ENCODE measurements around the gene NBEAL1.
"Not testable (repeated sequence)": the region's sequence is repeated elsewhere in the genome, so short reads cannot be mapped to it uniquely, and the experiment has no call there.

The NBEAL1 gene

DNA sequence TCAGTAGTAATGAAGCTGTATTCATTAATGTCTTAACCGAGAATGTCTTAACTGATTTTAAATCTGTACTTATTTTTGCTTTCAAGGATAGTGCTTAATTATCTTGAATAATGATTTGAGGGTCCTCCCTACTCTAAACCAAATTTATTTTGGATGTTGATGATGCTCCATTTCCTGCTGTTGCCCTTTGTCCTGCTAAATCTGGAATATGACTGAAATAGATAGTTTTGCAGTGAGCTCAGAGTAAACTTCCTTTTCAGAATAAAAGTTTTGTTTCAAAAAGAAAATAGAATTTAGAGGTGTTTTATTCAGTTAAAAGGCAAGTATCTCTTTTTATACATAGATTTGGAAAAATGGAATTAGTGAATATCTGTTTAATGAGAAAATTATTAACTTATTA is 8.1 kb downstream of the NBEAL1 start:
- TF ChIP-seq POLR2A (IDR thresholded peaks at IDR 0.05; ENCODE audit: low read length) (no peak), GATA1 (IDR thresholded peaks at IDR 0.05; ENCODE audit: low read depth, low read length) (no peak)

DNA sequence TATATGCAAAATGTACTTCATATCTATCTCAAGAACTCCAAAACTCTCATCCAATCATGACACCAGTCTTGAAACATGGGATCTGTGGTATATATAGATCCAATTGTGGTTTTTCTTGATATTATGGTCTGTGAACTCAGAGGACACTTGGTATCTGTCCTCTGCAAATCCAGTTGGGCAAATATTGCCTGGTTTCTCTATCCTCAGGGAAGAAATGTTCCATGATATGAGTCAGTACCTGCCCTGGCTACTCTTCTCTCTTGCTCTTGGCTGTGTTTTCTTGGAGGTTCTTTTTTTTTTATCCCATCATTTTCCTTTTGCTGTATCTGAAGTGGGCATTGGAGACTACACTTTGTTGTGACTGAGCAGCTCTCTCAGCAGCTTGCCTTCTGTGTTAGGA is 10.9 kb downstream of the NBEAL1 start:
- TF ChIP-seq GATA1 (IDR thresholded peaks at IDR 0.05; ENCODE audit: low read depth, low read length) (no peak), POLR2A (IDR thresholded peaks at IDR 0.05; ENCODE audit: low read length) (no peak)
- DNase-seq = no peak

More for the DNA sequence above, 8.1 kb downstream of the NBEAL1 start:
- no peak for DNase-seq

DNA sequence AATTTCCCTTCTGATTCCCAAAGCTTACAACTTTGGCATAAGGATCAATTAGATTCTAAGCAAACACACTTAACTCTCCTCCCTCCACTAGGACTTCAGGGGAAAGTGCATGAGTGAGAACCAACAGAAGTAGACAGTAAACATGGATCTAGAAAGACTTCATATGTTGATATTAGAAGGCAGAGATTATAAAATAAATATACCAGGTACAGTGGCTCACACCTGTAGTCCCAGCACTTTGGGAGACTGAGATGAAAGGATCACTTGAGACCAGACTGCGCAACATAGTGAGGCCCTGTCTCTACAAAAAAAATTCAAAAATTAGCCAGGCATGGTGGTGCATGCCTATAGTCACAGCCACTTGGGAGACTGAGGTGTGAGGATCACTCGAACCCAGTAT is 15.9 kb downstream of the NBEAL1 start:
- no peak for DNase-seq

DNA sequence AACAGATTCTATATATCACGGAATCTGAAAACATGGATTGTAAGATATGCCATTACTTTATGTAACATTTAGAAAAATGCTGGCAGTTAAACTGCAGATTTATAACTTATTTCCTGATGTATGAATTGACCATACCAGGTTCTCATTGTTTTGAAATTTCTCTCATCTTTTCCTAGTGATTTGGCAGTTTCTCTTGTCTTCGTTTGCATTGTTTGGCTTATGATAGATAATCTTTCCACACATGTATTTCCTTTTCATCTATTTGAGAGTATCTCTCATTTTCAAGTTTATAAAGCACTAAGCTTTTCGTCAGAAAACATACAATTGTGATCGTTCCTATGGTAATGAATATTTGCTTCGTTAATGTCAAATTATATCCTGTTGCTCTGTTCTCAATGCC is 16.3 kb downstream of the NBEAL1 start:
- no peak for DNase-seq
- TF ChIP-seq POLR2A (IDR thresholded peaks at IDR 0.05; ENCODE audit: low read length) = no peak
- no peak for TF ChIP-seq GATA1 (IDR thresholded peaks at IDR 0.05; ENCODE audit: low read depth, low read length)

More for the DNA sequence above, 15.9 kb downstream of the NBEAL1 start:
- no peak for TF ChIP-seq GATA1 (IDR thresholded peaks at IDR 0.05; ENCODE audit: low read depth, low read length)
- no peak for TF ChIP-seq POLR2A (IDR thresholded peaks at IDR 0.05; ENCODE audit: low read length)

DNA sequence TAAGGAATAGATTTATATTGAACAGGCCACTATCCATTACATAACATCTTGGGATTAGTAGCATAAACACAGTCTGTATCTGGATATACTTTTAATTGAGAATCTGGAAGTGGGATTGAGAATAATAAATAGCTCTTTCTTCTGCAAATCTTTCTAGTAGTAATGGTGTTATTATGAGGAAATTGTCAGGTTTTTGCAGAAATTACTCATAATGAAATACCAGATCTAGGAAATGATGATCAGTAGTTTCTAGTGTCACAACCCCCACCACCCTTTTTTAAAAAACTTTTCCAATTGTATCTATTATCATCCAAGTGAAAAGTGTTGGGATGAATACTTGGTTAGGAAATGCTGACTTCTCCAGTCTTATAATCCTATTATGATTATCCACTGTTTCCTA is 18.7 kb downstream of the NBEAL1 start:
- TF ChIP-seq GATA1 (IDR thresholded peaks at IDR 0.05; ENCODE audit: low read depth, low read length) (no peak), POLR2A (IDR thresholded peaks at IDR 0.05; ENCODE audit: low read length) (no peak)
- DNase-seq = no peak

DNA sequence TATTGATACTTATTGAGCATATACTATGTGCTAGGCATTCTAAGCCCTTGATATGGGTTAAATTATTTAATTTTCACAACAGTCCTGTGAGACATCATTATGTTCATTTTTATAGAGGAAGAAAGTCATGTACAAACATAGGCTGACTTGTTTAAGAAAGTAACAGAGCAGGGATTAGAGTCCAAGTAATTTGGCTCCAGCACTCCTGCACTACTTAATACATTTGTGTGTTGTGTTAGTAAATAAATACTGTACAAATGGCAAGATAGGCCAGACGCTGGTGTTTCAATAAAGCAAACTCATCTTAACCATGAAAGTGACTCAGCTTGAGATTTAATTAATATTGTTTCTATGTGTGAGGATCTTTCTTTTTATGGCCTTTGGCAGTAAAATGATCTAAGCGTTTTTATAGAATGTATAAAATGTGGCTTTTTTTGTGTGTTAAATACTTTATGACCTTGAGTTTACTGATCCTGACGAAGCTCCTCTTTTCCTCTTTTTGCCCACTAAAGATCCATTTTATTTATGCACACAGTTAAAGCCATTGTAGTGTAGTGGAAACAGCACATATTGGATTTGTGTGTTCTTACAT is 21.3 kb downstream of the NBEAL1 start:
- no peak for TF ChIP-seq POLR2A (IDR thresholded peaks at IDR 0.05; ENCODE audit: low read length)
- no peak for DNase-seq

DNA sequence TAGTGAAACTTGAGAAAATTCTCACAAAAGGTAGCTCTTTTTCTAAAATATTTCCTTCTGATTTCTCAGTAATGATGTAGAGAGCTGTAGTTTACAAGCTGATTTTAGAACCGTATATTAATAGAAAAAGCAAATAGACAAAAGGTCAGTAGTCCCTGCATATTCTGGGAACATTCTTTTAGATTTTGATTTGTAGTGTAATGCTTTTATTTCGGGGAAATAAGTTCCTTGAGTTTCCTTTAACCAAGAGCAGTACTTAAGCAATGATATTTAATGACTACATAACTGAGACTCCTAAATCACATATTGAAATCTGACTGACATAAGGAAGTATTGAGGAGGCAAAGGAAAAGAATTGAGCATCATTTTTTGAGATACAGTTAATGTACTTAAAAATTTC is 22.4 kb downstream of the NBEAL1 start:
- no peak for DNase-seq
- TF ChIP-seq GATA1 (IDR thresholded peaks at IDR 0.05; ENCODE audit: low read depth, low read length) (no peak), POLR2A (IDR thresholded peaks at IDR 0.05; ENCODE audit: low read length) (no peak)

DNA sequence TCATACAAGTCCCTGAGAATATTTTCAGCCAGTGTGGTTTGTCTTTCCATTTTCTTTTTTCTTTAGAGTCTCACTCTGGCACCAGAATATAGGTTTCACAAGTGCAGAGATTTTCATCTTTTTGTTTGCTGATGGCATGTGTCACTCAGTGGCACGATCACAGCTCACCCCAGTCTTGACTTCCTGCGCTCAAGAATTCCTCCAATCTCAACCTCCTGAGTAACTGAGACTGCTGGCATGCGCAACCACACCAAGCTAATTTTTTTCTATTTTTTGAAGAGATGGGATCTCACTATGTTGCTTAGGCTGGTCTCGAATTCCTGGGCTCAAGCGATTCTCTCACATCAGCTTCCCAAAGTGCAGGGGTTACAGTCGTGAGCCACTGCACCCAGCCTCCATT is 23.9 kb downstream of the NBEAL1 start:
- no peak for DNase-seq
- TF ChIP-seq POLR2A (IDR thresholded peaks at IDR 0.05; ENCODE audit: low read length) (no peak), GATA1 (IDR thresholded peaks at IDR 0.05; ENCODE audit: low read depth, low read length) (no peak)

DNA sequence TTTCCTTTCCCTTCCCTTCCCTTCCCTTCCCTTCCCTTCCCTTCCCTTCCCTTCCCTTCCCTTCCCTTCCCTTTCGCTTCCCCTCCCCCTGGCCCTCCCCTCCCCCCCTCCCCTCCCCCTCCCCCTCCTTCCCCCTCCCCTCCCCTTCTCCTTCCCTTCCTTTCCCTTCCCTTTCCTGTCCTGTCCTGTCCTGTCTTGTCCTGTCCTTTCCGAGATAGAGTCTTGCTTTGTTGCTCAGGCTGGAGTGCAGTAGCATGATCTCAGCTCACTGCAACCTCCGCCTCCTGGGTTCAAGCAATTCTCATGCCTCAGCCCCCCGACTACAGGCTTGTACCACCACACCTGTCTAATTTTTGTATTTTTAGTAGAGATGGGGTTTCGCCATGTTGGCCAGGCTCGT is 24.5 kb downstream of the NBEAL1 start:
- DNase-seq = not testable (repeated sequence)

DNA sequence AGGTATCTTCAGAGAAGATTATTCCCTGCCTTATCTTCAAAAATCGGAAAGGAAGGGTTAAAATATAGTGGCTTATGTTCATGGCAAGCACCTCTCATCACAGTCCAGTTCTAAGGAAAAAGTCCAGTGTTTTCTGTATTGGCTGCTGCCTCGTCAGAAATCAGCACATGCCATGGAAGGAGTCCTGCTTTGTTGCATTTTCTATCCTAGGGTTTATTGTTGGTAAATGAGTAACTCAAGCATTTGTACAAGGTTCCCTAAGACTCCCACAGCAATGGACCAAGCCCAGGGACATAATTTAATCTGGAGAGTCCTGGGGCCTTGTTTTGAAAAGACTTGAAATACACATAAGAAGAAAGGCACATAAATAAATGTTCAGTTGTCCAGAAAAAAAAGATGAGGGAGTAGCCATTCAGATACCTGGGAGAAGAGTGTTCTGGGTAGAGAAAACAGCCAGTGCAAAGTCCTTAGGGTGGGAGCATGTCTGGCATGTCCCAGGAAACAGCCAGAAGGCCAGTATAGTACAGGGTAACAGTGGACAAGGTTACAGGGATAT is 26.4 kb downstream of the NBEAL1 start:
- DNase-seq = no peak
- TF ChIP-seq POLR2A (IDR thresholded peaks at IDR 0.05; ENCODE audit: low read length) = no peak
- TF ChIP-seq GATA1 (IDR thresholded peaks at IDR 0.05; ENCODE audit: low read depth, low read length) = no peak

DNA sequence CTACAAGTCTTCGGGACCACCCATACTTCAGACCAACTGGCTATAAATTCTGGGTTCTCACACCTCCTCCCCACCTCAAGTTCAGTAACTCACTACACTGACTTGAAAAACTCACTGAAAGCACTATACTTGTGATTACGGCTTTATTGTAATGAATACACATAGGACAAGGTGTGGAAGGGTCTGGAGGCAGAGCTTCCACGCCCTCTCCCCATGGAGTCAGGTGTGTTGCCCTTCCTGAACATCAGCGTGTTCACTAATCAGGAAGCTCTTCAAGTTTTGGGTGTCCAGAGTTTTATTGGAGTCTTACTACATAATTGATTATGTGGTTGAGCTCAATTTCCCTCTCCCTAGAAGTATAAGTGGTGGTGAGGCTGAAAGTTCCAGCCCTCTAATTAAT is 27.5 kb downstream of the NBEAL1 start:
- no peak for TF ChIP-seq GATA1 (IDR thresholded peaks at IDR 0.05; ENCODE audit: low read depth, low read length)
- TF ChIP-seq POLR2A (IDR thresholded peaks at IDR 0.05; ENCODE audit: low read length) = no peak

DNA sequence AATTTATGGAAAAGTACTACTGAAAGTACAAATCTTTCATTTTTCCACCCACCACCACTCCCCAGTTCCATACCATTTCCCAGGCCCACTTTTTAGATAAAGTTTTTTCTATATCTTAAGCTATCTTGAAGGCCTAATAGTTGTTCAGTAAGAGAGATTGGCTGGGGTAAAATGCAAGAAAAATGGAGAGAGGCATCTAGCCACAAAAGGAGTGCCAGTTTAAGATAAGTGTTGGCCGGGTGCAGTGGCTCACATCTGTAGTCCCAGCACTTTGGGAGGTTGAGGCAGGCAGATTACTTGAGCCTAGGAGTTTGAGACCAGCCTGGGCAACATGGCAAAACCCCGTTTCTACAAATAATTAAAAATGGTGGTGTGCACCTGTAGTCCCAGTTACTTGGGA is 28.6 kb downstream of the NBEAL1 start:
- TF ChIP-seq POLR2A (IDR thresholded peaks at IDR 0.05; ENCODE audit: low read length) (no peak), GATA1 (IDR thresholded peaks at IDR 0.05; ENCODE audit: low read depth, low read length) (no peak)
- no peak for DNase-seq

More for the DNA sequence above, 27.5 kb downstream of the NBEAL1 start:
- DNase-seq = no peak

DNA sequence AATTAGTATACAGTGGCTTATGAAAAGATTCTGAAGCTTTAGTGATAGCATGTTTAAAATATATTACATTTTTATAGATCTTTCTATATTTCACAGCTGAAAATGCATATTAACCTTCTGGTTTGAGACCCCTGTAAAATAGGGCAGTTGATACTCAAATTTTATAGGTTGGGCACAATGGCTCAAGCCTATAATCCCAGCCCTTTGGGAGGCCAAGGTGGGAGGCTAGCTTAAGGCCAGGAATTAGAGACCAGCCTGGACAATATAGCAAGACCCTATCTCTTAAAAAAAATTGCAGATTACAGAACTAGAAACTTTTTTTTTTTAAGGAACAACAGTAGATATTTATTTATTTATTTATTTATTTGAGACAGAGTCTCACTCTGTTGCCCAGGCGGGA is 31.2 kb downstream of the NBEAL1 start:
- no peak for DNase-seq
- no peak for TF ChIP-seq GATA1 (IDR thresholded peaks at IDR 0.05; ENCODE audit: low read depth, low read length)
- no peak for TF ChIP-seq POLR2A (IDR thresholded peaks at IDR 0.05; ENCODE audit: low read length)

DNA sequence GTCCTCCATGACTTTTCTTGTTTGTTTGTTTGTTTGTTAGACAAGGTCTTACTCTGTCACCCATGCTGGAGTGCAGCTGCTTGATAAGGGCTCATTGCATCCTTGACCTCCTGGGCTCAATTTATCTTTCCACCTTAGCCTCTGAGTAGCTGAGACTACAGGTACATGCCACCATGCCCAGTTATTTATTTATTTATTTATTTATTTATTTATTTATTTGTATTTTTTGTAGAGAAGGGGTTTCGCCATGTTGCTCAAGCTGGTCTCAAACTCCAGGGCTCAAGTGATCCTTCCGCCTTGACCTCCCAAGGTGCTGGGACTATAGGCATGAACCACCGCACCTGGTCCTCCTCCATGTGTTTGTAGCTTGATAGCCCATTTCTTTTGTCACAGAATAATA is 37.9 kb downstream of the NBEAL1 start:
- TF ChIP-seq POLR2A (IDR thresholded peaks at IDR 0.05; ENCODE audit: low read length) (no peak), GATA1 (IDR thresholded peaks at IDR 0.05; ENCODE audit: low read depth, low read length) (no peak)
- DNase-seq = no peak

DNA sequence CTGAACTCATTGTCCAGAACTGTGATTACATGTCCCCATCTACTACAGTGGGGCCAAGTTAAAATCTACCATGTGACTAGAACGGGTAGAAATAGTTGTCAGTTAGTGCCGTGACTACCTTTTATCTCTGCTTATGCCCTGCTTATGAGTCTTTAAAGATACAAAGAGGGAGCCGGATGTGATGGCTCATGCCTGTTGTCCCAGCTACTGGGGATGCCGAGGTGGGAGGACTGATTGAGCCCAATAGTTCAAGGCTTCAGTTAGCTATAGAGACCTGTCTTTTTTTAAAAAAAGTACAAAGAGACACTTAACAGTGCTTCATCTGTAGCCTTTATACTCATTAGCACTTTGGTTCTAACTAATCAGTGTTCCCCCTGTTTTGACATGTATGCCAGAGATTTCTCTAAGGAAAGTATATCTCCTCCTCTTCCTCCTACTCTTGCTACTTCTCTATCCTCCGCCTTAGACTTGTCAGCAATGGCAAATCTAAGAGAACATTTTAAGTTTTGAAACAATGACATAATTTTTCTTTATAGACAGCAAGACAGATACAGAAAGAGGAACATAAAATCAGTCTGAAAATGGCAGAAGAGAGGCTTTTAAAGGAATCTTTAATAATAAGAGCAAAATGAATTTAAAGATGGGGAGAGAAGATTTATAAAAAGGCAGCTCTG is 45.0 kb downstream of the NBEAL1 start:
- DNase-seq = no peak
- no peak for TF ChIP-seq POLR2A (IDR thresholded peaks at IDR 0.05; ENCODE audit: low read length)
- no peak for TF ChIP-seq GATA1 (IDR thresholded peaks at IDR 0.05; ENCODE audit: low read depth, low read length)

Data from erythroblast (primary cell).